ENCODE measurements around the gene PRXL2C. TPM values are rescaled to one million over a fixed set of nuclear protein-coding genes. Genes with fewer than 3 reads are reported as not detected.
"Not testable (repeated sequence)": the region's sequence is repeated elsewhere in the genome, so short reads cannot be mapped to it uniquely, and the experiment has no call there.

PRXL2C gene
- polyA plus RNA-seq (2012; rRNA removed), result 8.4 and 8.7 TPM in 2 replicates
- 11.5 and 12.8 TPM in 2 replicates for polyA plus RNA-seq (2012; cell fraction: cytosol; rRNA removed)
- 2.4 and 3.7 TPM in 2 replicates for polyA plus RNA-seq (2012; cell fraction: nucleus; rRNA removed)

- Histone ChIP-seq H4K20me1 (ENCODE audit: insufficient read depth) (no peaks in the 10 kb centered on the region), H3K27me3 (ENCODE audit: insufficient read depth) (no peaks in the 10 kb centered on the region), H3K4me2 (peak within 1 kb of the TSS; percentile 94), H3K9me3 (no peaks in the 10 kb centered on the region), H3K36me3 (replicated peaks in 1 of 2; ENCODE audit: control insufficient read depth in 1 of 2, insufficient read depth in 2 of 2, low read length in 1 of 2) (peaks cover 8 to 10% of the 10 kb centered on the region in 2 experiments), H3K4me3 (ENCODE audit: low read depth in 2 of 2, low read length in 1 of 2) (peak within 1 kb of the TSS; percentile 67 to 75), H2AFZ (ENCODE audit: low read depth) (peak within 1 kb of the TSS; percentile 88), H3K79me2 (ENCODE audit: insufficient read depth) (peaks cover 8% of the 10 kb centered on the region; the same call in 1 of the 2 replicates), H3F3A (replicated peaks; ENCODE audit: insufficient read depth) (peaks cover 35% of the 10 kb centered on the region), H3K9me2 (no peaks in the 10 kb centered on the region), H3K4me1 (ENCODE audit: control insufficient read depth in 1 of 2, insufficient read depth in 2 of 2, low read depth in 1 of 2, low read length in 1 of 2) (peaks cover 0 to 3% of the 10 kb centered on the region in 2 experiments; a peak in 1 of 4 replicates), H3K27ac (ENCODE audit: low read depth in 2 of 2, low read length in 1 of 2) (peak within 1 kb of the TSS; percentile 81 to 96), H3K9ac (peak within 1 kb of the TSS; percentile 92)
- ChIA-PET POLR2A (no interaction called here), CTCF (interaction anchor here (0.6 to 5.4 kb wide), 8 partner anchors 11 to 384 kb away, joined by 3 to 16 read pairs (median 4); no protein-coding TSS in a partner anchor)
- WGBS (ENCODE audit: low lambda C conversion rate), result 6% methylated on average over 40 of the region's 57 CpGs
- DNase-seq, result peak; percentile 92
- TF ChIP-seq RFX5 (IDR thresholded peaks at IDR 0.05; ENCODE audit: low read length), result no peak
- 0 out of 2 replicates have a peak, but pooled peaks have one; percentile 29 for TF ChIP-seq MXI1 (IDR thresholded peaks at IDR 0.05; ENCODE audit: low read depth, low read length)
- no peak for TF ChIP-seq FOXM1 (IDR thresholded peaks at IDR 0.05; ENCODE audit: low read depth)
- no peak for TF ChIP-seq CTCF (IDR thresholded peaks at IDR 0.05)
These were observed at the start of gene PRXL2C for GRCh38 chr9:96655198-96655851. Gene PRXL2C, minus strand, starts transcription at chr9:96655317. Its CDS starts 36 bp downstream, at chr9:96655281.

GRCh38 chr9:96700721-96701375 is 45.7 kb upstream of the PRXL2C start:
- H3K4me1 ChIP-seq (ENCODE audit: control insufficient read depth in 1 of 2, insufficient read depth in 2 of 2, low read depth in 1 of 2, low read length in 1 of 2); H3K27me3 ChIP-seq (ENCODE audit: insufficient read depth); H3K9me3 ChIP-seq; H3K79me2 ChIP-seq (ENCODE audit: insufficient read depth); H3K27ac ChIP-seq (ENCODE audit: low read depth in 2 of 2, low read length in 1 of 2); H4K20me1 ChIP-seq (ENCODE audit: insufficient read depth); H3K4me3 ChIP-seq (ENCODE audit: low read depth in 2 of 2, low read length in 1 of 2); H3F3A ChIP-seq (replicated peaks; ENCODE audit: insufficient read depth); H2AFZ ChIP-seq (ENCODE audit: low read depth); H3K9me2 ChIP-seq; H3K4me2 ChIP-seq; H3K9ac ChIP-seq; POLR2A ChIA-PET; DNase-seq; H3K36me3 ChIP-seq (replicated peaks in 1 of 2; ENCODE audit: control insufficient read depth in 1 of 2, insufficient read depth in 2 of 2, low read length in 1 of 2): not testable (repeated sequence)
- WGBS (ENCODE audit: low lambda C conversion rate), result 80% methylated on average over 8 of the region's 30 CpGs
- CTCF ChIA-PET, result interaction anchor here (1.5 kb wide), 1 partner anchor 34 kb away, joined by 3 read pairs; no protein-coding TSS in a partner anchor

- H3K27me3 ChIP-seq (ENCODE audit: insufficient read depth), result no peaks in the 10 kb centered on the region
- H3K9ac ChIP-seq, result no peak overlapping the region
- no peaks in the 10 kb centered on the region for H3F3A ChIP-seq (replicated peaks; ENCODE audit: insufficient read depth)
- H3K27ac ChIP-seq (ENCODE audit: low read depth in 2 of 2, low read length in 1 of 2), result no peak overlapping the region
- no peaks in the 10 kb centered on the region for H3K9me2 ChIP-seq
- no peaks in the 10 kb centered on the region for H3K9me3 ChIP-seq
- CTCF ChIA-PET, result interaction anchor here (0.7 to 2.7 kb wide), 2 partner anchors 18 to 24 kb away, joined by 3 to 7 read pairs; no protein-coding TSS in a partner anchor
- H2AFZ ChIP-seq (ENCODE audit: low read depth), result no peak overlapping the region
- no peaks in the 10 kb centered on the region for H4K20me1 ChIP-seq (ENCODE audit: insufficient read depth)
- no peak overlapping the region for H3K4me3 ChIP-seq (ENCODE audit: low read depth in 2 of 2, low read length in 1 of 2)
- no peak for TF ChIP-seq GABPA (IDR thresholded peaks at IDR 0.05; ENCODE audit: low read depth)
- no peak for TF ChIP-seq FOXM1 (IDR thresholded peaks at IDR 0.05; ENCODE audit: low read depth)
- no peak for TF ChIP-seq RAD21 (IDR thresholded peaks at IDR 0.05; ENCODE audit: low read length)
- POLR2A ChIA-PET, result no interaction called here
- H3K4me1 ChIP-seq (ENCODE audit: control insufficient read depth in 1 of 2, insufficient read depth in 2 of 2, low read depth in 1 of 2, low read length in 1 of 2), result no peaks in the 10 kb centered on the region
- H3K4me2 ChIP-seq, result no peak overlapping the region
- WGBS (ENCODE audit: low lambda C conversion rate), result 14% methylated on average over 1 of the region's 1 CpG
- no peaks in the 10 kb centered on the region for H3K36me3 ChIP-seq (replicated peaks in 1 of 2; ENCODE audit: control insufficient read depth in 1 of 2, insufficient read depth in 2 of 2, low read length in 1 of 2)
- DNase-seq, result no peak
- H3K79me2 ChIP-seq (ENCODE audit: insufficient read depth), result no peaks in the 10 kb centered on the region
These were observed 36.2 kb upstream of the PRXL2C start for GRCh38 chr9:96691326-96691725.
